Activated B cell treated with CpG ODN at 0.5 μM for 24 hours (primary cell): ENCODE results near the gene UBE2E1. TPM values are rescaled to one million over a fixed set of nuclear protein-coding genes. Genes with fewer than 3 reads are reported as not detected.

Experiments
- ATAC-seq: fragments of 200-7000 bp; cut with Tn5 transposase; one replicate; pipeline ENCODE4 v1.10.0; 2021; ENCODE audit warnings: low read depth, mild to moderate bottlenecking, moderate library complexity
- CTCF ChIA-PET: fragments of 350-600 bp; sonication (Branson Sonifier 250); formaldehyde crosslinking; loops from one replicate; lab custom pipeline; 2021; ENCODE audit warnings: antibody characterized with exemption; lab: Charles Lee
- POLR2A ChIA-PET: fragments of 350-600 bp; sonication (Branson Sonifier 250); formaldehyde crosslinking; loops from one replicate; lab custom pipeline; 2021; ENCODE audit warnings: antibody characterized with exemption; lab: Charles Lee
- DNase-seq: peaks from one replicate; pipeline ENCODE4 v3.0.0; 2022
- H3K27ac Mint-ChIP-seq: one replicate; pipeline ENCODE4 v1.8.0; 2020; ENCODE audit warnings: mixed read lengths
- H3K27me3 Mint-ChIP-seq: one replicate; pipeline ENCODE4 v1.8.0; 2021; ENCODE audit warnings: mixed read lengths
- H3K36me3 Mint-ChIP-seq: one replicate; pipeline ENCODE4 v1.8.0; 2021; ENCODE audit warnings: low read depth, mixed read lengths
- H3K4me1 Mint-ChIP-seq: one replicate; pipeline ENCODE4 v1.8.0; 2021; ENCODE audit warnings: mixed read lengths
- H3K4me3 Mint-ChIP-seq: one replicate; pipeline ENCODE4 v1.8.0; 2020; ENCODE audit warnings: mild to moderate bottlenecking, mixed read lengths
- H3K9me3 Mint-ChIP-seq: one replicate; pipeline ENCODE4 v1.8.0; 2020; ENCODE audit warnings: mixed read lengths
- CTCF ChIP-seq: fragments of 200-600 bp; IDR thresholded peaks from one replicate; pipeline ENCODE4 v1.8.0; 2022; ENCODE audit warnings: antibody characterized with exemption, mild to moderate bottlenecking
- intact Hi-C: fragments of 100-400 bp; cut with micrococcal nuclease; formaldehyde crosslinking; loops from one replicate; pipeline ENCODE4 v1.15.1; 2024
- total RNA-seq: library from RNA; stranded (reverse); gene quantifications from 2 replicates; pipeline ENCODE4 v1.2.3, GENCODE V29; 2022

UBE2E1 gene
- total RNA-seq, 1 donor from 2014 or later: 85.2 TPM

GRCh38 chr3:23764407-23764806 is 41.3 kb upstream of the UBE2E1 start:
- ATAC-seq: no peak
- Mint-ChIP-seq H3K4me3 (no peak overlapping the region), H3K9me3 (no peaks in the 10 kb centered on the region), H3K27me3 (no peaks in the 10 kb centered on the region), H3K27ac (no peak overlapping the region), H3K36me3 (no peaks in the 10 kb centered on the region), H3K4me1 (peaks cover 34% of the 10 kb centered on the region)
- POLR2A ChIA-PET: no interaction called here
- no peak for TF ChIP-seq CTCF
- no peak for DNase-seq
- intact Hi-C loops: loop anchor here (5.0 kb wide), 3 partner anchors 93 to 847 kb away; partner anchors contain the start of gene NR1D2
- CTCF ChIA-PET: no interaction called here

GRCh38 chr3:23767546-23767945 is 38.2 kb upstream of the UBE2E1 start:
- intact Hi-C loops: no loop called here
- ChIA-PET CTCF (interaction anchor here (0.7 kb wide), 1 partner anchor 585 kb away, joined by 3 read pairs; no protein-coding TSS in a partner anchor), POLR2A (no interaction called here)
- Mint-ChIP-seq H3K27me3 (no peaks in the 10 kb centered on the region), H3K4me1 (peaks cover 8% of the 10 kb centered on the region), H3K27ac (no peak overlapping the region), H3K4me3 (no peak overlapping the region), H3K36me3 (no peaks in the 10 kb centered on the region), H3K9me3 (no peaks in the 10 kb centered on the region)
- DNase-seq (no peak), ATAC-seq (no peak)
- TF ChIP-seq CTCF: no peak

- Mint-ChIP-seq H3K27ac (no peak overlapping the region), H3K4me3 (no peak overlapping the region), H3K36me3 (no peaks in the 10 kb centered on the region), H3K4me1 (peaks cover 9% of the 10 kb centered on the region), H3K27me3 (no peaks in the 10 kb centered on the region), H3K9me3 (no peaks in the 10 kb centered on the region)
- TF ChIP-seq CTCF: no peak
- POLR2A ChIA-PET: no interaction called here
- DNase-seq: no peak
- ATAC-seq: no peak
- intact Hi-C loops: no loop called here
- CTCF ChIA-PET: interaction anchor here (1.0 kb wide), 1 partner anchor 113 kb away, joined by 3 read pairs; no protein-coding TSS in a partner anchor
Measured at GRCh38 chr3:23775254-23775909, 30.4 kb upstream of the UBE2E1 start.

- Mint-ChIP-seq H3K36me3 (no peaks in the 10 kb centered on the region), H3K4me3 (no peak overlapping the region), H3K9me3 (no peaks in the 10 kb centered on the region), H3K27ac (no peak overlapping the region), H3K27me3 (no peaks in the 10 kb centered on the region), H3K4me1 (peaks cover 9% of the 10 kb centered on the region)
- ChIA-PET CTCF (no interaction called here), POLR2A (no interaction called here)
- DNase-seq: no peak
- TF ChIP-seq CTCF: no peak
- ATAC-seq: no peak
- intact Hi-C loops: no loop called here
Measured at GRCh38 chr3:23776352-23776891, 29.3 kb upstream of the UBE2E1 start.

GRCh38 chr3:23778446-23778845 is 27.3 kb upstream of the UBE2E1 start:
- DNase-seq (no peak), ATAC-seq (no peak)
- Mint-ChIP-seq H3K36me3 (no peaks in the 10 kb centered on the region), H3K27ac (no peak overlapping the region), H3K4me3 (no peak overlapping the region), H3K27me3 (no peaks in the 10 kb centered on the region), H3K9me3 (no peaks in the 10 kb centered on the region), H3K4me1 (peaks cover 9% of the 10 kb centered on the region)
- ChIA-PET CTCF (no interaction called here), POLR2A (interaction anchor here (0.7 kb wide), 2 partner anchors 16 to 139 kb away, joined by 5 to 9 read pairs; partner anchors contain the start of gene RPL15)
- TF ChIP-seq CTCF: no peak
- intact Hi-C loops: no loop called here
